ENCODE results near the gene ANKRD60. TPM values are rescaled to one million over a fixed set of nuclear protein-coding genes. Genes with fewer than 3 reads are reported as not detected.

Gene ANKRD60
- not detected in 2 replicates for total RNA-seq

GRCh38 chr20:58228484-58229197 is at the start of gene ANKRD60:
ANKRD60 (minus strand) TSS chr20:58228653; CDS start chr20:58228653, 0 bp downstream.
- Histone ChIP-seq H3K27me3 (ENCODE audit: control insufficient read depth, insufficient read depth, low read length) (peaks cover 13% of the 10 kb centered on the region), H3K36me3 (ENCODE audit: control insufficient read depth, insufficient read depth, low read length) (peaks cover 5% of the 10 kb centered on the region), H3K4me3 (ENCODE audit: low read depth, low read length) (peak within 1 kb of the TSS; percentile 10)
- TF ChIP-seq CTCF (IDR thresholded peaks at IDR 0.05; ENCODE audit: insufficient read depth, low read length, severe bottlenecking), result no peak
- FAIRE-seq (no peak), DNase-seq (ENCODE audit: low read depth) (no peak)

- FAIRE-seq (no peak), DNase-seq (ENCODE audit: low read depth) (no peak)
- Histone ChIP-seq H3K27me3 (ENCODE audit: control insufficient read depth, insufficient read depth, low read length) (no peaks in the 10 kb centered on the region), H3K36me3 (ENCODE audit: control insufficient read depth, insufficient read depth, low read length) (peaks cover 2% of the 10 kb centered on the region), H3K4me3 (ENCODE audit: low read depth, low read length) (no peak overlapping the region)
- TF ChIP-seq CTCF (IDR thresholded peaks at IDR 0.05; ENCODE audit: insufficient read depth, low read length, severe bottlenecking), result no peak
These were observed 49.4 kb upstream of the ANKRD60 start for GRCh38 chr20:58277578-58278472.

GRCh38 chr20:58277107-58277506 is 48.7 kb upstream of the ANKRD60 start:
- FAIRE-seq, result no peak
- TF ChIP-seq CTCF (IDR thresholded peaks at IDR 0.05; ENCODE audit: insufficient read depth, low read length, severe bottlenecking), result no peak

GRCh38 chr20:58274384-58274783 is 45.9 kb upstream of the ANKRD60 start:
- no peak for FAIRE-seq

More at GRCh38 chr20:58277107-58277506, 48.7 kb upstream of the ANKRD60 start:
- Histone ChIP-seq H3K4me3 (ENCODE audit: low read depth, low read length) (no peak overlapping the region), H3K36me3 (ENCODE audit: control insufficient read depth, insufficient read depth, low read length) (peaks cover 4% of the 10 kb centered on the region), H3K27me3 (ENCODE audit: control insufficient read depth, insufficient read depth, low read length) (no peaks in the 10 kb centered on the region)
- no peak for DNase-seq (ENCODE audit: low read depth)

More at GRCh38 chr20:58274384-58274783, 45.9 kb upstream of the ANKRD60 start:
- TF ChIP-seq CTCF (IDR thresholded peaks at IDR 0.05; ENCODE audit: insufficient read depth, low read length, severe bottlenecking), result no peak
- no peak for DNase-seq (ENCODE audit: low read depth)
- H3K4me3 ChIP-seq (ENCODE audit: low read depth, low read length), result no peak overlapping the region
- no peaks in the 10 kb centered on the region for H3K27me3 ChIP-seq (ENCODE audit: control insufficient read depth, insufficient read depth, low read length)
- peaks cover 4% of the 10 kb centered on the region for H3K36me3 ChIP-seq (ENCODE audit: control insufficient read depth, insufficient read depth, low read length)
